HEK293 (cell line): ENCODE results near the gene TBCCD1.

Experiments
- ELK4 ChIP-seq: IDR thresholded peaks from 2 replicates; pipeline ENCODE4 v1.6.1; 2011; ENCODE audit warnings: mild to moderate bottlenecking, low read depth, low read length, borderline replicate concordance
- GLI2 ChIP-seq: fragments of 450-650 bp; formaldehyde crosslinking; IDR thresholded peaks from 2 replicates; pipeline ENCODE4; 2017; ENCODE audit warnings: missing biosample characterization, missing genetic modification characterization, low read depth, borderline replicate concordance
- GLIS1 ChIP-seq: fragments of 450-650 bp; formaldehyde crosslinking; IDR thresholded peaks from 2 replicates; pipeline ENCODE4 v1.5.1; 2016; ENCODE audit warnings: missing biosample characterization, missing genetic modification characterization
- GLIS2 ChIP-seq: fragments of 450-650 bp; formaldehyde crosslinking; IDR thresholded peaks from 2 replicates; pipeline ENCODE4 v1.5.1; 2016; ENCODE audit warnings: missing biosample characterization, missing genetic modification characterization
- HIC1 ChIP-seq: fragments of 450-650 bp; formaldehyde crosslinking; IDR thresholded peaks from 2 replicates; pipeline ENCODE4 v1.5.1; 2016; ENCODE audit warnings: missing biosample characterization, missing genetic modification characterization
- KLF10 ChIP-seq: fragments of 450-650 bp; IDR thresholded peaks from 2 replicates; pipeline ENCODE4 v1.5.1; 2018; ENCODE audit warnings: missing biosample characterization, mild to moderate bottlenecking, missing genetic modification characterization
- OSR2 ChIP-seq: fragments of 450-650 bp; formaldehyde crosslinking; IDR thresholded peaks from 2 replicates; pipeline ENCODE4 v1.5.1; 2016; ENCODE audit warnings: missing biosample characterization, missing genetic modification characterization
- OVOL3 ChIP-seq: fragments of 450-650 bp; formaldehyde crosslinking; IDR thresholded peaks from 2 replicates; pipeline ENCODE4 v1.5.1; 2016; ENCODE audit warnings: missing biosample characterization, missing genetic modification characterization
- PRDM10 ChIP-seq: fragments of 450-650 bp; formaldehyde crosslinking; IDR thresholded peaks from 2 replicates; pipeline ENCODE4 v1.5.1; 2016; ENCODE audit warnings: missing biosample characterization, missing genetic modification characterization
- REPIN1 ChIP-seq: fragments of 450-650 bp; formaldehyde crosslinking; IDR thresholded peaks from 2 replicates; pipeline ENCODE4 v1.5.1; 2017; ENCODE audit warnings: missing biosample characterization, missing genetic modification characterization, low read depth
- REST ChIP-seq: fragments of 450-650 bp; formaldehyde crosslinking; IDR thresholded peaks from 2 replicates; pipeline ENCODE4 v1.5.1; 2016; ENCODE audit warnings: missing biosample characterization, missing genetic modification characterization
- SCRT2 ChIP-seq: fragments of 450-650 bp; formaldehyde crosslinking; IDR thresholded peaks from 2 replicates; pipeline ENCODE4 v1.5.1; 2016; ENCODE audit warnings: missing biosample characterization, missing genetic modification characterization
- SP3 ChIP-seq: fragments of 450-650 bp; formaldehyde crosslinking; IDR thresholded peaks from 2 replicates; pipeline ENCODE4 v1.5.1; 2016; ENCODE audit warnings: missing biosample characterization, missing genetic modification characterization
- ZBTB20 ChIP-seq: fragments of 450-650 bp; formaldehyde crosslinking; IDR thresholded peaks from 2 replicates; pipeline ENCODE4 v1.5.1; 2016; ENCODE audit warnings: missing biosample characterization, missing genetic modification characterization
- ZBTB21 ChIP-seq: fragments of 450-650 bp; formaldehyde crosslinking; IDR thresholded peaks from 2 replicates; pipeline ENCODE4 v1.5.1; 2017; ENCODE audit warnings: missing biosample characterization, missing genetic modification characterization
- ZFP3 ChIP-seq: fragments of 450-650 bp; formaldehyde crosslinking; IDR thresholded peaks from 2 replicates; pipeline ENCODE4 v1.5.1; 2016; ENCODE audit warnings: low read depth, missing biosample characterization, missing genetic modification characterization
- ZFP69B ChIP-seq: fragments of 450-650 bp; formaldehyde crosslinking; IDR thresholded peaks from 2 replicates; pipeline ENCODE4 v1.5.1; 2016; ENCODE audit warnings: missing biosample characterization, missing genetic modification characterization
- ZIC2 ChIP-seq: fragments of 450-650 bp; formaldehyde crosslinking; IDR thresholded peaks from 2 replicates; pipeline ENCODE4 v1.5.1; 2016; ENCODE audit warnings: missing biosample characterization, missing genetic modification characterization
- ZNF2 ChIP-seq: fragments of 450-650 bp; formaldehyde crosslinking; IDR thresholded peaks from 2 replicates; pipeline ENCODE4 v1.5.1; 2016; ENCODE audit warnings: missing biosample characterization, missing genetic modification characterization
- ZNF366 ChIP-seq: fragments of 450-650 bp; formaldehyde crosslinking; conservative IDR thresholded peaks from 2 replicates; pipeline ENCODE4 v1.5.1; 2016; ENCODE audit warnings: missing biosample characterization, missing genetic modification characterization
- ZNF501 ChIP-seq: fragments of 450-650 bp; formaldehyde crosslinking; IDR thresholded peaks from 2 replicates; pipeline ENCODE4 v1.5.1; 2016; ENCODE audit warnings: missing biosample characterization, missing genetic modification characterization
- ZNF629 ChIP-seq: fragments of 450-650 bp; formaldehyde crosslinking; IDR thresholded peaks from 2 replicates; pipeline ENCODE4 v1.5.1; 2017; ENCODE audit warnings: missing biosample characterization, missing genetic modification characterization
- ZNF660 ChIP-seq: fragments of 450-650 bp; IDR thresholded peaks from 2 replicates; pipeline ENCODE4 v1.5.1; 2018; ENCODE audit warnings: missing biosample characterization, mild to moderate bottlenecking, missing genetic modification characterization
- ZNF664 ChIP-seq: fragments of 450-650 bp; formaldehyde crosslinking; IDR thresholded peaks from 2 replicates; pipeline ENCODE4 v1.5.1; 2016; ENCODE audit warnings: missing biosample characterization, missing genetic modification characterization
- ZSCAN18 ChIP-seq: fragments of 450-650 bp; formaldehyde crosslinking; IDR thresholded peaks from 2 replicates; pipeline ENCODE4 v1.5.1; 2016; ENCODE audit warnings: missing biosample characterization, missing genetic modification characterization
- ZXDB ChIP-seq: fragments of 450-650 bp; formaldehyde crosslinking; IDR thresholded peaks from 2 replicates; pipeline ENCODE4 v1.5.1; 2016; ENCODE audit warnings: missing biosample characterization, missing genetic modification characterization

TBCCD1 gene

GRCh38 chr3:186570096-186570940 lies 3.2 kb upstream of the TBCCD1 start, which contains the start of gene DNAJB11 (continued):
- TF ChIP-seq ZNF660 (peak; percentile 51), GLIS1 (peak; percentile 38; the same call in 1 of the 2 replicates), ZNF2 (peak; percentile 33), ZXDB (tag by site-specific recombination) (0 out of 2 replicates have a peak, but pooled peaks have one; percentile 22), ZSCAN18 (tag by site-specific recombination) (no peak), ZNF629 (peak; percentile 97), REST (tag by site-specific recombination) (peak; percentile 35; the same call in 1 of the 2 replicates), ZBTB20 (peak; percentile 97), REPIN1 (tag by site-specific recombination) (no peak), ZNF501 (peak; percentile 30; the same call in 1 of the 2 replicates), ZBTB21 (tag by site-specific recombination) (peak; percentile 91), OSR2 (tag by site-specific recombination) (0 out of 2 replicates have a peak, but pooled peaks have one; percentile 27), ELK4 (no peak), HIC1 (tag by site-specific recombination) (peak; percentile 97), ZFP3 (tag by site-specific recombination) (no peak), KLF10 (tag by site-specific recombination) (peak; percentile 89), ZNF366 (tag by site-specific recombination) (peak; percentile 59), ZFP69B (tag by site-specific recombination) (no peak), PRDM10 (tag by site-specific recombination) (peak; percentile 35; the same call in 1 of the 2 replicates), ZNF664 (tag by site-specific recombination) (no peak), SCRT2 (tag by site-specific recombination) (peak; percentile 97), SP3 (tag by site-specific recombination) (peak; percentile 69), GLI2 (no peak), ZIC2 (tag by site-specific recombination) (peak; percentile 24; the same call in 1 of the 2 replicates), OVOL3 (tag by site-specific recombination) (no peak), GLIS2 (tag by site-specific recombination) (peak; percentile 83)
